Loucy (cell line): Measurements from ENCODE around the gene CACNA1C.

Experiments
- EZH2phosphoT487 ChIP-seq: fragments of 200-600 bp; IDR thresholded peaks from 2 replicates; pipeline ENCODE4 v1.6.1; 2018; ENCODE audit warnings: antibody characterized with exemption, mild to moderate bottlenecking, moderate library complexity, borderline replicate concordance
- TF ChIP-seq, protein P1 (sequence below): fragments of 200-600 bp; sonication (generic); conservative IDR thresholded peaks from 2 replicates; pipeline ENCODE4 v1.5.1; 2014; ENCODE audit warnings: mild to moderate bottlenecking, antibody characterized with exemption, low read length

DNA sequence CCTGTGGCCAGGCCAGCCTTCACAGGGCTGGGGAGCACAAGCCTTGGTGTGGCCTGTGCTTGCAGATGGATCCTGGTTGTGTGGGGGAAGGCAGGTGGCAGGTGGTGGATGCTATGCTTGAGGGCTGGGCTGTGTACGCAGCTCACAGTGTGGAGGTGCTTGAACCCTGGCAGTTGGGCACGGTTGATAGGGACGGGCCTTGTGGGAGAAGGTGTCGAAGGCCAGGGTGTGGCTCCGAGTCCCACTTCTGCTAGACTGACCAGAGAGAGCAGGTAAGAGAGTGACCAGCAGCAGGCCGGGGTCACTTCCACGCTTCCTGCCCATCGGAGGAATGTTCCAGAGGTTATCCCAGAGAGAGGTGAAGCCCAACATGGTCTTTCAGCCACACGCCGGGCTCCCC, 85.5 kb downstream of the CACNA1C start:
- TF ChIP-seq, protein P1, sequence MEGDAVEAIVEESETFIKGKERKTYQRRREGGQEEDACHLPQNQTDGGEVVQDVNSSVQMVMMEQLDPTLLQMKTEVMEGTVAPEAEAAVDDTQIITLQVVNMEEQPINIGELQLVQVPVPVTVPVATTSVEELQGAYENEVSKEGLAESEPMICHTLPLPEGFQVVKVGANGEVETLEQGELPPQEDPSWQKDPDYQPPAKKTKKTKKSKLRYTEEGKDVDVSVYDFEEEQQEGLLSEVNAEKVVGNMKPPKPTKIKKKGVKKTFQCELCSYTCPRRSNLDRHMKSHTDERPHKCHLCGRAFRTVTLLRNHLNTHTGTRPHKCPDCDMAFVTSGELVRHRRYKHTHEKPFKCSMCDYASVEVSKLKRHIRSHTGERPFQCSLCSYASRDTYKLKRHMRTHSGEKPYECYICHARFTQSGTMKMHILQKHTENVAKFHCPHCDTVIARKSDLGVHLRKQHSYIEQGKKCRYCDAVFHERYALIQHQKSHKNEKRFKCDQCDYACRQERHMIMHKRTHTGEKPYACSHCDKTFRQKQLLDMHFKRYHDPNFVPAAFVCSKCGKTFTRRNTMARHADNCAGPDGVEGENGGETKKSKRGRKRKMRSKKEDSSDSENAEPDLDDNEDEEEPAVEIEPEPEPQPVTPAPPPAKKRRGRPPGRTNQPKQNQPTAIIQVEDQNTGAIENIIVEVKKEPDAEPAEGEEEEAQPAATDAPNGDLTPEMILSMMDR = no peak
- TF ChIP-seq EZH2phosphoT487 = no peak
